Dendritic cell treated with granulocyte-macrophage colony-stimulating factor and Interleukin-4, amounts not matched to agents 40 ng/mL and 50 ng/mL, for 4 days (primary cell): ENCODE data around the gene FCGR3A.
"Not testable (repeated sequence)": the region's sequence is repeated elsewhere in the genome, so short reads cannot be mapped to it uniquely, and the experiment has no call there.

Experiments used
- H3K27ac Mint-ChIP-seq: one replicate; pipeline ENCODE4 v1.8.0; 2022; ENCODE audit warnings: mild to moderate bottlenecking, mixed read lengths
- H3K27me3 Mint-ChIP-seq: one replicate; pipeline ENCODE4 v1.8.0; 2022; ENCODE audit warnings: mild to moderate bottlenecking, mixed read lengths
- H3K36me3 Mint-ChIP-seq: one replicate; pipeline ENCODE4 v1.8.0; 2022; ENCODE audit warnings: low read depth, mixed read lengths
- H3K4me1 Mint-ChIP-seq: one replicate; pipeline ENCODE4 v1.8.0; 2022; ENCODE audit warnings: low read depth, mixed read lengths
- H3K4me3 Mint-ChIP-seq: one replicate; pipeline ENCODE4 v1.8.0; 2022; ENCODE audit warnings: mild to moderate bottlenecking, moderate library complexity, mixed read lengths
- H3K9me3 Mint-ChIP-seq: one replicate; pipeline ENCODE4 v1.8.0; 2022; ENCODE audit warnings: mixed read lengths
- intact Hi-C: fragments of 100-400 bp; cut with micrococcal nuclease; formaldehyde crosslinking; loops from one replicate; pipeline ENCODE4 v1.15.0; 2022

FCGR3A gene

GRCh38 chr1:161547995-161548741 is 1.4 kb downstream of the FCGR3A start:
- intact Hi-C loops = not testable (repeated sequence)
- Mint-ChIP-seq H3K4me3 (peak overlapping the region; percentile 30), H3K4me1 (peaks cover 28% of the 10 kb centered on the region)

GRCh38 chr1:161545005-161545731 is 4.5 kb downstream of the FCGR3A start:
- Mint-ChIP-seq H3K4me1 (peaks cover 48% of the 10 kb centered on the region), H3K27ac (peak overlapping the region; percentile 53)
- intact Hi-C loops, H3K27me3 Mint-ChIP-seq, H3K4me3 Mint-ChIP-seq, H3K36me3 Mint-ChIP-seq, H3K9me3 Mint-ChIP-seq: not testable (repeated sequence)

More at GRCh38 chr1:161547995-161548741, 1.4 kb downstream of the FCGR3A start:
- H3K9me3 Mint-ChIP-seq, H3K36me3 Mint-ChIP-seq, H3K27me3 Mint-ChIP-seq: not testable (repeated sequence)
- peak overlapping the region; percentile 57 for H3K27ac Mint-ChIP-seq

GRCh38 chr1:161543125-161543524 is 6.5 kb downstream of the FCGR3A start:
- H3K36me3 Mint-ChIP-seq, H3K9me3 Mint-ChIP-seq, intact Hi-C loops, H3K27me3 Mint-ChIP-seq, H3K27ac Mint-ChIP-seq, H3K4me3 Mint-ChIP-seq: not testable (repeated sequence)
- peaks cover 44% of the 10 kb centered on the region for H3K4me1 Mint-ChIP-seq

- H3K36me3 Mint-ChIP-seq, H3K9me3 Mint-ChIP-seq, H3K27me3 Mint-ChIP-seq, intact Hi-C loops, H3K4me3 Mint-ChIP-seq: not testable (repeated sequence)
- Mint-ChIP-seq H3K4me1 (peaks cover 44% of the 10 kb centered on the region), H3K27ac (peak overlapping the region; percentile 13)
Observed at GRCh38 chr1:161542091-161542559, 7.5 kb downstream of the FCGR3A start.

- intact Hi-C loops = loop anchor here (1.0 kb wide), 1 partner anchor 8 kb away; no protein-coding TSS in a partner anchor
- not testable (repeated sequence) for H3K27me3 Mint-ChIP-seq, H3K36me3 Mint-ChIP-seq, H3K9me3 Mint-ChIP-seq, H3K4me3 Mint-ChIP-seq
- Mint-ChIP-seq H3K27ac (peak overlapping the region; percentile 100), H3K4me1 (peaks cover 44% of the 10 kb centered on the region)
Observed at GRCh38 chr1:161540570-161540960, 9.1 kb downstream of the FCGR3A start.

GRCh38 chr1:161539731-161540569 is 9.7 kb downstream of the FCGR3A start:
- H3K27me3 Mint-ChIP-seq = not testable (repeated sequence)

GRCh38 chr1:161538925-161539479 is 10.6 kb downstream of the FCGR3A start:
- H3K4me1 Mint-ChIP-seq = peaks cover 36% of the 10 kb centered on the region
- H3K27me3 Mint-ChIP-seq, H3K4me3 Mint-ChIP-seq, H3K36me3 Mint-ChIP-seq, H3K27ac Mint-ChIP-seq, H3K9me3 Mint-ChIP-seq: not testable (repeated sequence)
- intact Hi-C loops = loop anchor here (10.0 kb wide), 1 partner anchor 54 kb away; no protein-coding TSS in a partner anchor

More at GRCh38 chr1:161539731-161540569, 9.7 kb downstream of the FCGR3A start:
- intact Hi-C loops = loop anchor here (1.0 to 10.0 kb wide), 2 partner anchors 8 to 55 kb away; no protein-coding TSS in a partner anchor
- Mint-ChIP-seq H3K27ac (peak overlapping the region; percentile 100), H3K4me1 (peaks cover 39% of the 10 kb centered on the region), H3K4me3 (peak overlapping the region; percentile 85)
- H3K36me3 Mint-ChIP-seq, H3K9me3 Mint-ChIP-seq: not testable (repeated sequence)

- peaks cover 37% of the 10 kb centered on the region for H3K4me1 Mint-ChIP-seq
- H3K27ac Mint-ChIP-seq, H3K36me3 Mint-ChIP-seq, H3K27me3 Mint-ChIP-seq, H3K4me3 Mint-ChIP-seq, H3K9me3 Mint-ChIP-seq: not testable (repeated sequence)
- intact Hi-C loops = loop anchor here (10.0 kb wide), 1 partner anchor 52 kb away; no protein-coding TSS in a partner anchor
Observed at GRCh38 chr1:161537068-161537669, 12.4 kb downstream of the FCGR3A start.

GRCh38 chr1:161532644-161533567 is 16.7 kb downstream of the FCGR3A start:
- not testable (repeated sequence) for H3K9me3 Mint-ChIP-seq, H3K27me3 Mint-ChIP-seq, H3K36me3 Mint-ChIP-seq
- peak overlapping the region; percentile 14 for H3K4me3 Mint-ChIP-seq
- intact Hi-C loops = loop anchor here (1.0 to 10.0 kb wide), 2 partner anchors 7 to 48 kb away; no protein-coding TSS in a partner anchor
- peak overlapping the region; percentile 92 for H3K27ac Mint-ChIP-seq
- peaks cover 30% of the 10 kb centered on the region for H3K4me1 Mint-ChIP-seq

- H3K4me1 Mint-ChIP-seq = peaks cover 31% of the 10 kb centered on the region
- H3K27me3 Mint-ChIP-seq = no peaks in the 10 kb centered on the region
- H3K27ac Mint-ChIP-seq = peak overlapping the region; percentile 92
- peak overlapping the region; percentile 14 for H3K4me3 Mint-ChIP-seq
- H3K36me3 Mint-ChIP-seq = no peaks in the 10 kb centered on the region
- no peaks in the 10 kb centered on the region for H3K9me3 Mint-ChIP-seq
- intact Hi-C loops = loop anchor here (1.0 to 10.0 kb wide), 2 partner anchors 8 to 47 kb away; no protein-coding TSS in a partner anchor
Observed at GRCh38 chr1:161531986-161532643, 17.5 kb downstream of the FCGR3A start.

GRCh38 chr1:161530671-161531641 is 18.7 kb downstream of the FCGR3A start:
- H3K36me3 Mint-ChIP-seq, H3K27me3 Mint-ChIP-seq, H3K9me3 Mint-ChIP-seq: not testable (repeated sequence)
- Mint-ChIP-seq H3K27ac (peak overlapping the region; percentile 94), H3K4me1 (peaks cover 42% of the 10 kb centered on the region), H3K4me3 (peak overlapping the region; percentile 78)
- intact Hi-C loops = loop anchor here (10.0 kb wide), 1 partner anchor 46 kb away; no protein-coding TSS in a partner anchor
